SK-N-SH (cell line): ENCODE results near the gene CACFD1. TPM values are rescaled to one million over a fixed set of nuclear protein-coding genes. Genes with fewer than 3 reads are reported as not detected.

Source experiments
- CTCF ChIA-PET: fragments of 300-600, 350-600 bp; formaldehyde crosslinking; extraction: SDS; loops from one replicate; lab custom pipeline; 2021; lab: Yijun Ruan, JAX
- POLR2A ChIA-PET: fragments of 350-600 bp; sonication (Branson Sonifier 250); formaldehyde crosslinking; extraction: SDS; loops from one replicate; lab custom pipeline; 2020; ENCODE audit warnings: antibody characterized with exemption, inconsistent platforms; lab: Yijun Ruan, JAX
- DNase-seq: peaks from one replicate; pipeline ENCODE4 v3.0.0; 2012
- H2AFZ ChIP-seq: fragments of 200-600 bp; sonication (generic); 2 replicates; pipeline ENCODE4 v1.8.1; 2016; ENCODE audit warnings: antibody characterized with exemption, mild to moderate bottlenecking, low read depth
- H3F3A ChIP-seq: fragments of 200-600 bp; sonication (generic); replicated peaks from 2 replicates; pipeline ENCODE3; 2016; ENCODE audit warnings: antibody characterized with exemption, mild to moderate bottlenecking; ENCODE audit not compliant: insufficient read depth
- H3K27ac ChIP-seq, 2 experiments: fragments of 200-500 bp in 1 of 2; fragments of 200-600 bp in 1 of 2; sonication (Bioruptor generic) in 1 of 2; sonication (generic), shearing (Covaris generic) in 1 of 2; 2 replicates each; pipeline versions ENCODE4 v1.5.1 to v1.6.1; 2014 to 2016; ENCODE audit warnings: low read depth in 2 of 2, inconsistent platforms in 1 of 2, low read length in 1 of 2, mild to moderate bottlenecking in 1 of 2, mixed read lengths in 1 of 2
- H3K27me3 ChIP-seq: fragments of 200-600 bp; sonication (generic), shearing (Covaris generic); 2 replicates; pipeline ENCODE4 v1.6.1; 2016; ENCODE audit warnings: mixed run types; ENCODE audit not compliant: insufficient read depth
- H3K36me3 ChIP-seq, 2 experiments: fragments of 200-500 bp in 1 of 2; fragments of 200-600 bp in 1 of 2; sonication (Bioruptor generic) in 1 of 2; sonication (generic) in 1 of 2; replicated peaks in 1 of 2; 2 replicates each; pipeline versions ENCODE3 to v1.5.1; 2014 to 2016; ENCODE audit warnings: low read length in 1 of 2, mild to moderate bottlenecking in 1 of 2; ENCODE audit not compliant: insufficient read depth in 2 of 2, control insufficient read depth in 1 of 2
- H3K4me1 ChIP-seq, 2 experiments: fragments of 200-500 bp in 1 of 2; fragments of 200-600 bp in 1 of 2; sonication (Bioruptor generic) in 1 of 2; sonication (generic), shearing (Covaris generic) in 1 of 2; 2 replicates each; pipeline versions ENCODE4 v1.5.1 to v1.6.1; 2014 to 2016; ENCODE audit warnings: low read depth in 1 of 2, low read length in 1 of 2, mixed run types in 1 of 2; ENCODE audit not compliant: insufficient read depth in 2 of 2, control insufficient read depth in 1 of 2
- H3K4me2 ChIP-seq: fragments of 200-600 bp; sonication (generic), shearing (Covaris generic); 2 replicates; pipeline ENCODE4 v1.6.1; 2017; ENCODE audit warnings: mixed run types
- H3K4me3 ChIP-seq, 2 experiments: fragments of 200-500 bp in 1 of 2; fragments of 200-600 bp in 1 of 2; sonication (Bioruptor generic) in 1 of 2; sonication (generic), shearing (Covaris generic) in 1 of 2; 2 replicates each; pipeline versions ENCODE4 v1.5.1 to v1.8.1; 2014 to 2016; ENCODE audit warnings: low read depth in 2 of 2, inconsistent platforms in 1 of 2, low read length in 1 of 2, mild to moderate bottlenecking in 1 of 2, mixed read lengths in 1 of 2, moderate library complexity in 1 of 2
- H3K79me2 ChIP-seq: fragments of 200-600 bp; sonication (generic); 2 replicates; pipeline ENCODE4 v1.8.1; 2017; ENCODE audit warnings: mild to moderate bottlenecking; ENCODE audit not compliant: insufficient read depth
- H3K9ac ChIP-seq: fragments of 200-600 bp; sonication (generic); 2 replicates; pipeline ENCODE4 v1.6.1; 2017; ENCODE audit warnings: mixed run types
- H3K9me2 ChIP-seq: fragments of 200-600 bp; sonication (generic); 2 replicates; pipeline ENCODE4 v1.6.1; 2017; ENCODE audit warnings: mixed run types
- H3K9me3 ChIP-seq: fragments of 200-600 bp; sonication (generic); 2 replicates; pipeline ENCODE4 v1.6.1; 2017; ENCODE audit warnings: mixed run types, mild to moderate bottlenecking, moderate library complexity
- H4K20me1 ChIP-seq: fragments of 200-600 bp; sonication (generic); 2 replicates; pipeline ENCODE4 v1.6.1; 2017; ENCODE audit warnings: mild to moderate bottlenecking, mixed run types; ENCODE audit not compliant: insufficient read depth
- FOSL2 ChIP-seq: IDR thresholded peaks from 2 replicates; pipeline ENCODE4 v1.4.0; 2012; ENCODE audit warnings: low read depth, mild to moderate bottlenecking, moderate library complexity, borderline replicate concordance
- FOXJ3 ChIP-seq: sonication (generic); formaldehyde crosslinking; IDR thresholded peaks from 2 replicates; pipeline ENCODE4 v1.5.1; 2020; ENCODE audit warnings: mild to moderate bottlenecking, missing genetic modification reagents
- FOXM1 ChIP-seq: IDR thresholded peaks from 2 replicates; pipeline ENCODE4 v1.4.0; 2012; ENCODE audit warnings: low read depth, mild to moderate bottlenecking
- JUND ChIP-seq: IDR thresholded peaks from 2 replicates; pipeline ENCODE4 v1.4.0; 2012
- MXI1 ChIP-seq: IDR thresholded peaks from 2 replicates; pipeline ENCODE4 v1.6.1; 2012; ENCODE audit warnings: mild to moderate bottlenecking, low read depth, low read length, improper control_type of control experiment
- NRF1 ChIP-seq: IDR thresholded peaks from 2 replicates; pipeline ENCODE4 v1.6.1; 2012; ENCODE audit warnings: low read depth, mild to moderate bottlenecking, low read length
- POLR2AphosphoS5 ChIP-seq: IDR thresholded peaks from 2 replicates; pipeline ENCODE4 v1.6.1; 2012; ENCODE audit warnings: low read depth, low read length
- RAD21 ChIP-seq: IDR thresholded peaks from 2 replicates; pipeline ENCODE4 v1.6.1; 2012; ENCODE audit warnings: mild to moderate bottlenecking, low read length
- TCF12 ChIP-seq: IDR thresholded peaks from 2 replicates; pipeline ENCODE4 v1.4.0; 2012
- TEAD4 ChIP-seq: IDR thresholded peaks from 2 replicates; pipeline ENCODE4 v1.4.0; 2012; ENCODE audit warnings: mild to moderate bottlenecking, borderline replicate concordance; ENCODE audit not compliant: insufficient read depth
- YY1 ChIP-seq: IDR thresholded peaks from 2 replicates; pipeline ENCODE4 v1.4.0; 2012; ENCODE audit warnings: low read depth, mild to moderate bottlenecking
- WGBS: methylation state at CpG from one replicate; pipeline ENCODE4 v1.1.6; 2017; ENCODE audit warnings: low lambda C conversion rate; 5-methylcytosine and 5-hydroxymethylcytosine counted together
- polyA plus RNA-seq, 3 experiments: library from polyadenylated mRNA; depleted of rRNA; stranded (reverse); fragments of >200 nt; gene quantifications; 2 replicates each; pipeline ENCODE4 v1.2.3, GENCODE V29; 2012
- TF ChIP-seq, protein P1 (sequence below): fragments of 150-350 bp; IDR thresholded peaks from 2 replicates; pipeline ENCODE4 v1.6.1; 2016; ENCODE audit warnings: mild to moderate bottlenecking, low read depth, low read length
- TF ChIP-seq, protein P2 (sequence below): IDR thresholded peaks from 2 replicates; pipeline ENCODE4; 2012
- TF ChIP-seq, protein P3 (sequence below): IDR thresholded peaks from 2 replicates; pipeline ENCODE4 v1.4.0; 2012; ENCODE audit warnings: low read depth

CACFD1 gene
- polyA plus RNA-seq, 1 of the 3 experiments (the other 2 are of a cell fraction) = 16.8 TPM

DNA sequence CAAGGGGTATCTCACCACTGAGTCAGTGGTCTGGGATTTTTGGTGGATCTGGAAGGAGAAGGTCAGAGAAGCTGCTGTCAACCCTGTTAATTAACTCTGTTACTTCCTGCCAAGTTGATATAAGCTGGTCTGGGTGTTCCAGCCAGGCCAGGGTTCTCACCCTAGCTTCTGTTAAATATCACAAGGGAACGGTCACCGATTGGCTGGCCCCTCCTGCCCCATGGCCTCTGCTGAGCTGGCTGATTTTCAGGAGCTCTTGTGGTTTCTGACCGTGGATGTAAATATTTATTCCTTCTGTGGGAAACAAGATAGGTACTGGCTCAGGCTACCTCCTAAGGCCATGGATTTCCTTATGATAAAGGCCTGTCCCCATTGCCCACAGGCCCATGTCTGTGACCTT lies 36.6 kb upstream of the CACFD1 start:
- CTCF ChIA-PET = no interaction called here
- no peak for DNase-seq
- no peak overlapping the region for H3K27ac ChIP-seq
- H3K27me3 ChIP-seq = no peaks in the 10 kb centered on the region
- H3K4me1 ChIP-seq = peaks cover 0 to 5% of the 10 kb centered on the region in 2 experiments; a peak in 1 of 4 replicates
- no peaks in the 10 kb centered on the region for H3K9me3 ChIP-seq
- no peak overlapping the region for H3K4me2 ChIP-seq
- H3K9me2 ChIP-seq = no peaks in the 10 kb centered on the region
- H4K20me1 ChIP-seq = no peaks in the 10 kb centered on the region
- no peak overlapping the region for H3K4me3 ChIP-seq
- H3K9ac ChIP-seq = no peak overlapping the region
- H2AFZ ChIP-seq = no peak overlapping the region
- POLR2A ChIA-PET = no interaction called here
- no peaks in the 10 kb centered on the region for H3K36me3 ChIP-seq
- WGBS = 72% methylated on average over 3 of the region's 3 CpGs
- no peaks in the 10 kb centered on the region for H3K79me2 ChIP-seq
- H3F3A ChIP-seq = no peaks in the 10 kb centered on the region
- no peak for TF ChIP-seq FOXM1
- TF ChIP-seq, protein P1, sequence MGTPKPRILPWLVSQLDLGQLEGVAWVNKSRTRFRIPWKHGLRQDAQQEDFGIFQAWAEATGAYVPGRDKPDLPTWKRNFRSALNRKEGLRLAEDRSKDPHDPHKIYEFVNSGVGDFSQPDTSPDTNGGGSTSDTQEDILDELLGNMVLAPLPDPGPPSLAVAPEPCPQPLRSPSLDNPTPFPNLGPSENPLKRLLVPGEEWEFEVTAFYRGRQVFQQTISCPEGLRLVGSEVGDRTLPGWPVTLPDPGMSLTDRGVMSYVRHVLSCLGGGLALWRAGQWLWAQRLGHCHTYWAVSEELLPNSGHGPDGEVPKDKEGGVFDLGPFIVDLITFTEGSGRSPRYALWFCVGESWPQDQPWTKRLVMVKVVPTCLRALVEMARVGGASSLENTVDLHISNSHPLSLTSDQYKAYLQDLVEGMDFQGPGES = no peak
- no peak for TF ChIP-seq NRF1
- no peak for TF ChIP-seq TCF12
- no peak for TF ChIP-seq TEAD4

DNA sequence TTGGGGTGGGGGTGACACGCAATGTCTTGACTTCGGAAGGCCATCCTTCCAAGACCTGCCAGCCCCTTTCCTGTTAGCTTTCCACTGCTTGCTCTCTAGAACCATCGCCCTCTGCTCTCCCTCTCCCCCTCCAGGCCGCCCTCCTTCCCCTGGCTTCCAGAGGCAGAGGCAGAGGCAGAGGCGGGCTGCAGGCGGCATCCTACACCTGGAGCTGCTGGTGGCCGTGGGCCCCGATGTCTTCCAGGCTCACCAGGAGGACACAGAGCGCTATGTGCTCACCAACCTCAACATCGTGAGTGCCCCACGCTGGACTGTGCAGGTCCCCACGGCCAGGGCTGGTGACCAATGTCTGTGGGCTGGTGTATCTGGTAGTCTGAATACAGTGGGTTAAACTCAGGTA lies 35.6 kb upstream of the CACFD1 start:
- no peak for DNase-seq
- ChIA-PET POLR2A (no interaction called here), CTCF (no interaction called here)
- no peak overlapping the region for H3K4me2 ChIP-seq
- peaks cover 0 to under 1% of the 10 kb centered on the region in 2 experiments; a peak in 1 of 4 replicates for H3K4me1 ChIP-seq
- H3K27me3 ChIP-seq = no peaks in the 10 kb centered on the region
- no peak overlapping the region for H3K9ac ChIP-seq
- no peaks in the 10 kb centered on the region for H4K20me1 ChIP-seq
- no peak overlapping the region for H2AFZ ChIP-seq
- no peak for TF ChIP-seq RAD21
- TF ChIP-seq FOXJ3 (CRISPR knock-in tag) = no peak
- TF ChIP-seq TEAD4 = no peak
- TF ChIP-seq JUND = no peak
- TF ChIP-seq, protein P2, sequence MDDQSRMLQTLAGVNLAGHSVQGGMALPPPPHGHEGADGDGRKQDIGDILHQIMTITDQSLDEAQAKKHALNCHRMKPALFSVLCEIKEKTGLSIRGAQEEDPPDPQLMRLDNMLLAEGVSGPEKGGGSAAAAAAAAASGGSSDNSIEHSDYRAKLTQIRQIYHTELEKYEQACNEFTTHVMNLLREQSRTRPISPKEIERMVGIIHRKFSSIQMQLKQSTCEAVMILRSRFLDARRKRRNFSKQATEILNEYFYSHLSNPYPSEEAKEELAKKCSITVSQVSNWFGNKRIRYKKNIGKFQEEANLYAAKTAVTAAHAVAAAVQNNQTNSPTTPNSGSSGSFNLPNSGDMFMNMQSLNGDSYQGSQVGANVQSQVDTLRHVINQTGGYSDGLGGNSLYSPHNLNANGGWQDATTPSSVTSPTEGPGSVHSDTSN = no peak
- TF ChIP-seq POLR2AphosphoS5 = no peak
- no peak for TF ChIP-seq YY1
- TF ChIP-seq FOSL2 = no peak
- TF ChIP-seq MXI1 = no peak
- TF ChIP-seq, protein P3, sequence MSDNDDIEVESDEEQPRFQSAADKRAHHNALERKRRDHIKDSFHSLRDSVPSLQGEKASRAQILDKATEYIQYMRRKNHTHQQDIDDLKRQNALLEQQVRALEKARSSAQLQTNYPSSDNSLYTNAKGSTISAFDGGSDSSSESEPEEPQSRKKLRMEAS = no peak
- no peak overlapping the region for H3K4me3 ChIP-seq
- H3K27ac ChIP-seq = no peak overlapping the region
- no peaks in the 10 kb centered on the region for H3K9me3 ChIP-seq
- H3F3A ChIP-seq = no peaks in the 10 kb centered on the region
- no peaks in the 10 kb centered on the region for H3K9me2 ChIP-seq
- no peaks in the 10 kb centered on the region for H3K36me3 ChIP-seq
- 98% methylated on average over 7 of the region's 12 CpGs for WGBS
- H3K79me2 ChIP-seq = no peaks in the 10 kb centered on the region
